Activated CD8-positive, alpha-beta memory T cell treated with anti-CD3 and anti-CD28 coated beads, Interleukin-2, amount 50 U/mL, for 4 hours (primary cell): Measurements from ENCODE around the gene MAP3K4.
A peak's percentile ranks its signal among the peaks of the same experiment; 100 is the strongest.
"Not testable (repeated sequence)": the region's sequence is repeated elsewhere in the genome, so short reads cannot be mapped to it uniquely, and the experiment has no call there.

Experiments used
- DNase-seq: peaks from one replicate; pipeline ENCODE4 v3.0.0-alpha.2; 2020

The MAP3K4 gene

DNA sequence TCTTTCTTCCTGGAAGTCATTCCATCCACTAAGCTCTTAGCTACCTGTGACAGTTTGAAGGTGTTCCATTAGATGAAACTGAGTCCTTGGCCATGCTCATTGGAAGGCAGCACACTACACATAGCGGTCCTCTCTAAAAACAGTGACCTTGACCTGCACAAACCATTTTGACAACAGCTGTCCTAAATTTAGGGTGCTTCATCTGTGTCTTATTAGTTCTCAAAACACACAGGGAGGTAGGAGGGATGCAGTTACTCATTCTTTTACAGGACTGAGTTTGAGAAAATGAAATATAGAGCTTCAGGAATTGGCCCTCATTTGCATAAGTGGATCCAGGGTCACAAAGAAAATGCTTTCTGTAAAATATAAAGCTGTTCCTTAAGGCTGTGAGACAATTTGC is 20.4 kb upstream of the MAP3K4 start:
- no peak for DNase-seq

DNA sequence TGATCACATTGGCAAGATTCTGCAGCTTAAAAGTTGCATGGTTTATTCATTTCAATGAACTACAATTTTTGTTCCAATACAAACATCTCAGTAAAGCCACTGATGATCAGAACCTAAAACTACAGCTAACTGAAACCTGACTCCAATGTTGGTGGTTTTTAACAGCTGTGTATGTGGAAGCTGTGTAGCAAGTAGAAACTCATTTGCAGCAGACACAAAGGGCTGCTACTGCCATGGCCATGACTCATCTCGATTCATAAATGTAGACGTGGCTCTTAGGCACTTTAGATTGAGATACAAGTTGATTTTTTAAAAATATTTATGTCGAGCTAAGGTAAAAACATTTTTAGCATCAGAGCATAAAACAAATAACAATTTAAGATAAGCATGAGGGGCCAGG is 19.5 kb upstream of the MAP3K4 start:
- DNase-seq = no peak

DNA sequence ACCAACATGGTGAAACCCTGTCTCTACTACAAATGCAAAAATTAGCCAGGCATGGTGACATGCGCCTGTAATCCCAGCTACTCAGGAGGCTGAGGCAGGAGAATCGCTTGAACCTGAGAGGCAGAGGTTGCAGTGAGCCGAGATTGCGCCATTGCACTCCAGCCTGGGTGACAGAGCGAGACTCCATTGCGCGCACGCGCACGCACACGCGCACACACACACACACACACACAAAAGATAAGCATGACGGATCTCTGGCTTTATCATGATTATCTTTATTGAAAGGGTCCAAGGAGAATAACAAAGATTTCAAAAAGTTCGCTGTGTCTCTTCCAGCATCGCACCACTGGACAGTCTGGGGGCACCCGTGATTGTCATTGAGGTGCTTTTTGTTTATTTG is 19.0 kb upstream of the MAP3K4 start:
- not testable (repeated sequence) for DNase-seq

DNA sequence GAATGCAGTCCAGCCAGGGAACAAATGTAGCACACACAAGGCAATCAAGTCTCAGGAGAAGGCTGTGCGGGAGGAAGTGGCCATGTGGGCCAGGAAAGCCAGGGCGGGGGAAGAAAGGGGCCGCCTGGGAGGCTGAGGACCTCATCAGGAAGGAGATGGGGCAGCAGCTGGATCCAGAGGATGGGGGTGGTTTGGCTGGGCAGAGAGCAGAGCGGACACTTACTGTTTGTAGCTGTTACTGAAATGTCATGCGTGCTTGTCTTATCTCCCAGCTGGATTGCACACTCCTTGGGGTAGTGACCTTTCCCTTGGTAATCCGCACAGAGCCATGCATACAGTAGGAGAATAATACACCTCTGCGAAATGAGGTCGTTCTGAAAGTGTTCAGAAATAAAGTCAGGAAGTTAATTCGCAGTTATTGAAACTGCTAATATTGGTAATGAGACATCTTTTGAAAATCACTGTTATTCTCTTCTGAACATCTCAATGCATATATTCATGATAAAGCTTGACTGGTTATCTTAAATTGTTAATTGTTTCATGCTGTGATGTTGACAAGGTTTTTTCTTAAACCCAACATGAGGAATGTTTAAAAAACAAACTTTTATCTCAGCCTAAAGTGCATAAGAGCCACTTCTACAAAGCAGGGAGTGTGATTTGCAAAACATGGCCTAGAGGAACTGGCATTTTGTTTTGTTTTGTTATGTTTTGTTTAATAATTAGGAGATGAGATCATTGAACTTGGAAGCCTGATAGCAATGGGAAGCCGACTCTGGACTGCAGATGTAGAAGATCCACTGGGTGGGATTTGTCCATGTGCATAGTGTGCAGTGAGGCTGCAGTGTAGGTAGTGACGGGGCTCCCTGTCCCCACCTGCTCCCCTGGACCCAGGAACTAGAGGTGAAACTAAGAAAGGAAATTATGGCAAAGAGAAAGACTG is 18.0 kb upstream of the MAP3K4 start:
- no peak for DNase-seq

DNA sequence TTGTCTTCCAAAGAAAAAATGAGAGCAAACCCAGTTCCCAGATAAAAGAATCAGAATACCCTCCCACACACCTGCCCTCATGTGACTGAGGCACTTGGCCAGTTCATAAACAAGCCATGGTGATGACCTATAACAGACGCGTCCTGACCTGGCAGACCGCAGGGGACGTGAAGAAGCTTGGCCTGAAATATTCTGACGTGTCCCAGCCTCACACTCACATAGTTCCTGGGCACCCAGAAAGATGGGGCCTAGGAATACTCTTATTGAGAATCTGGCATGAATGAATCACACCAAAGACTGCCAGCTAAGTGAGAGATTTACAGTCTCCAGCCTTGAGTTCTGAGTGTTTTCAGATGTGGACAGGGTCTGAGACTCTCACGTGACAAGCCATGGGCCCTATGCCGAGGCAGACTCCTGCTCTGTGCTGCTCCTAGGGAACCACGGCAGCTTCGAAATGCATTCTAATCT is 17.2 kb upstream of the MAP3K4 start:
- DNase-seq = no peak

DNA sequence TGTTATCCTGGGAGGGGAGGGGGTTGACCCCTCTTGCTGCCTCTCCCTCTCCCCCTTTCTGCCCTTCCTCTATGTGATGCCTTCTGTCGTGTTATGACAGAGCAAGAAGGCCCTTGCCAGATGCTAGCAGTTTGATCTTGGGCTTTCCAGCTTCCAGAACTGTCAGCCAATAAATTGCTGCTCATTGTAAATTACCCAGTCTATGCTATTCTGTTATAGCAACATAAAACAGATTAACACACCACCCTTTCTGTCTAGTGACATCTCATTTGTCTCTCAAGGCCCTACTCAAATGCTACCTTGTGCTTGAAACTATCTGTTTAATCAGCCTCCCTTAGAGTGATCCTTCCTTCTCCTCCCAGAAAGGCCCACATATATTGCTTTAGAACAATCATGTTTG is 16.4 kb upstream of the MAP3K4 start:
- no peak for DNase-seq

DNA sequence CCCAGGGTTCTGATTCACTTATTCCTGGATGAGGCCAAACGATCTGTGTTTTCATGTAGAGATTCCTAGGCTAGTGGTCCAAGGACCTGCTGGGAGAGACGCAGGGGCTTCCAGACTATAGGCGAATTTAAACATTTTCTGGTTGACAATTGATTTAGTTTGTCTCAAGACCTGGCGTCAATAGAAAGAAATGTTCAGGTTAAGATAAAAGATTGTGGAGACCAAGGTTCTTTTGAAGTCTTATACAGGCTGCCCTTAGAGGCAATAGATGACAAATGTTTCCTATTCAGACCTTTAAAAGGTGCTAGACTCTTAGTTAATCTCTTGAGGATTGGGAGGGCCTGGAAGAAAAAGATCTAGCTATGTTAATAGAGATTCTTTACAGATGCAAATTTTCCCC is 15.6 kb upstream of the MAP3K4 start:
- DNase-seq = not testable (repeated sequence)

DNA sequence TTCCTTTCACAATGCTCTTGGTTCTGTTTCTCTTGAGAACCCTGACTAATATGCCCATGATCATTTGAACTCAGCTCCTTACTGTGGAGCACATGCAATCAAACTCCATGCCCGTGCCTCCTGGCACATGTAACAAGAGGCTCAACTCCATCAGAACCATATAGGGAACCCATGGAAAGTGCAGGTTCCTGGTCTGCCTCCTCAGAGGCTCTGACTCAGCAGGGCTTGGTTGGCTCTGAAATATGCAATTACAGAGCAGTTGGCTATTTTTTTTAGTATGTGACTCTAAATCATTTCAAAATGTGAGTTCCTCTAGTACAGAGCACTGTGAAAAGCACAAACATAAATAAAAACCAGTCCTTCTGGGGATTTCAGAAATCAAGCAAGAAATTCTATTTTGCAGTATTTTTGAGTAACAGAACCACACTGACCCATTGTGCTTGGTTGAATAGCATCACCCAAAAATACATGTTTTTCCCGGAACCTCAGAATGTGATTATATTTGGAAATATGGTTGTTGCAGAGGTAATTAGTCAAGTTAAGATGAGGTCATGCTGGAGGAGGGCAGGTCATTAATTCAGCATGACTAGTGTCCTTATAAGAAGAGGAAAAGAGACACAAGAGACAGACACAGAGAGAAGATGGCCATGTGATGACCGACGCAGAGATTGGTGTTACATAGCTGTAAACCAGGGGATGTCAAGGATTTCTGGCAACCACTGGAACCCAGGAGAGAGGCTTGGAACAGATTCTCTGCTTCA is 13.2 kb upstream of the MAP3K4 start:
- DNase-seq = no peak

DNA sequence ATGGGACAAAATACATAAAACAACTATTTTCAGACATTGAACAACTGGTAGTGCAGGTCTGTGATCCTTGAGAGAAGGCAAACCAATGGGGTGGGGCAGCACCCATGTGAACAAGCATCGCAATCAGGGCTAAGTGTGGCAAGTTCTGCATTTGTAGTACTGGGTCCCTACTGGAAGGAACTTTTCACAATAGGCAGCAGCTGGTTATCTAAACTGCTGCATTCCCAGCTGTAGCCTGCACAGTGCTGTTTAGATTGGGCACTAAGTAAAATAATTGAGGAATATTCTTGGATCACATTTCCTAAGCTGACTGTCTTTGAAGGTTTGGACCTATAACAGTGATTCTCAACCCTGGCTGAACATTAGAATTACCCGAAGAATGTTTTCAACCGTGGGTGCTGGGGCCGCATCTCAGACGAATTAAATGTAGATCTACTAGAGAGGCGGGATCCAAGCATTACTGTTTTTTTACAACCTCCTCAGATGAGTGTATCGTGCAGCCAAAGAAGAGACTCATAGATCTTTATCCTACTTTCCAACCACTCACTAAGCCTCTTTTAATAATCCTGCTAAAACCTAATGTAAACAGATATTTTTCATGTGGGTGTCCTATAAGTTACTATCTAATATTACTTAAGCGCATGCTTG is 12.4 kb upstream of the MAP3K4 start:
- no peak for DNase-seq

DNA sequence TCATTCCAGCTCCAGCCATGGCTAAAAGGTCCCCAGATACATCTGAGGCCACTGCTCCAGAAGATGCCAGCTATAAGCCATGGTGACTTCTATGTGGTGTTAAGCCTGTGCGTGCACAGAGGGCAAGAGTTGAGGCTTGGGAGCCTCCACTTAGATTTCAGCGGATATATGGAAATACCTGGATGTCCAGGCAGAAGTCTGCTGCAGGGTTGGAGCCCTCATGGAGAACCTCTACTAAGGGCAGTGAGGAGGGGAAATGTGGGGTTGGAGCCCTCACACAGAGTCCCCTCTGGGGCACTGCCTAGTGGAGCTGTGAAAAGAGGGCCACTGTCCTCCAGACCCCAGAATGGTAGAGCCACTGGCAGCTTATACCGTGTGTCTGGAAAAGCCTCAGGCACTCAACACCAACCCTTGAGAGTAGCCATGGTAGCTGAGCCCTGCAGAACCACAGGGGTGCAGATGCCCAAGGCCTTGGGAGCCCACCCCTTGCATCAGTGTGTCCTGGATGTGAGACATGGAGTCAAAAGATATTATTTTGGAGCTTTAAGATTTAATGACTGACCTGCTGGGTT is 8.1 kb upstream of the MAP3K4 start:
- DNase-seq = not testable (repeated sequence)

DNA sequence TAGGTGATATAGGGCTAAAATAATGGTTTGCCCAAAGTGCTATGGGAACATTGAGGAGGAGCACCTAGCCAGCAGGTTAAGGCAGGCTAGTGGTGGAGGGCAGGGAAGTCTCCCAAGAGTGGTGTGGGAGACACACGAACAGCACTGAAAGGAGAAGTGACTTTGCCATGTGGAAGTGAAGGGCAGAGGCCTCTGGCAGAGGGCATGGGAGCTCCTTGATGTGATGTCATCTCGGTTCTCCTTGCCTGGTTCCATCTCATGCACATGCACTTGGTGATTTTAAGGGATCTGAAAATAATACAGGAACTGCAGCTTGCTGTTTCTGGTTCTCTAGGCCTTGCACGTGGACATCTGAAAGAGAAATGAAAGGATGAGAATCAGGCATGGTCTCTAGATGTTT is 4.7 kb upstream of the MAP3K4 start:
- no peak for DNase-seq

DNA sequence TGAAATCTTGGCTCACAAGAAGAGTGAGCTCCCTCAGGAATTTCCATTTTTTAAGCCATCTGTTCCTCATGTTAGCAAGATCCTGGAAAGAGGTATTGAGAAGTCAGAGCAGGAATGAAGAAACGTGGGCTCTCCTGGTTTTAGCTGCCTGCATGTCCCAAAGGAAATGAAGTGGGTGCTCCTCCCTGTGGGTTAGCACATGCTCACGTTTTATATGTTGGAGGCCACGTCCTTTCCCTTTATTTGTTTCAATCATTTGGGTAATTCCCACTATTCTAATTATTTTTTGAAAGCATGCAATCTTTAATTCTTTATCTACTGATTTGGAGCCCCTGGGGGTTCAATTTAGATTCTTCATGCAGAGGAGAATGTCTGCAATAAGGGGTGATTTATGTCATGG is 4.3 kb upstream of the MAP3K4 start:
- DNase-seq = no peak

DNA sequence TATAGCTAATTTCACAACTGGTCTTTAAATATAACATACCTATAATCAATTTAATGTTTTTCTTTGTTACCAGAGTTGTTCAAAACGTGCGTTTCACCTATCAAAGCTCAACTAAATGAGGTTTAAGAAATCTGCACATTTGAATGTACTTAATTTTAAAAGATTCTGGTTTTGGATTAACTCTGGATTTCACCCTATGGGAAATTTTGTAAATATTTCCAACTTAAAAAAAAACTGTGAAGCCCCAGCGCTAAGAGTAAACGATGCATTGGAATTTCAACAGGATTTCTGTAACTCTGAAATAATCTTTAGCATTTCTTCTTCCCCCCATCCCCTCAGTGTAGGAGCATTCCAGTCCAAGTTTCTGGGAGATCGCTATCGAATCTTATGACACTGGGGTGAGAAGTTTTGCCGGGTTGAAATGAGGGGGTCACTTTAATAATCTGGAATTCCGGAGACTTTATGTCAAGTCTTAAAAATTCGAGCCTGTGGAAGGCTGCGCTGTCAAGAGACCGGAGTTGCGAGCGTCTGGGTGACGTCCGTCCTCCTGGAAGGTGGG is 643 bp upstream of the MAP3K4 start:
- no peak for DNase-seq

DNA sequence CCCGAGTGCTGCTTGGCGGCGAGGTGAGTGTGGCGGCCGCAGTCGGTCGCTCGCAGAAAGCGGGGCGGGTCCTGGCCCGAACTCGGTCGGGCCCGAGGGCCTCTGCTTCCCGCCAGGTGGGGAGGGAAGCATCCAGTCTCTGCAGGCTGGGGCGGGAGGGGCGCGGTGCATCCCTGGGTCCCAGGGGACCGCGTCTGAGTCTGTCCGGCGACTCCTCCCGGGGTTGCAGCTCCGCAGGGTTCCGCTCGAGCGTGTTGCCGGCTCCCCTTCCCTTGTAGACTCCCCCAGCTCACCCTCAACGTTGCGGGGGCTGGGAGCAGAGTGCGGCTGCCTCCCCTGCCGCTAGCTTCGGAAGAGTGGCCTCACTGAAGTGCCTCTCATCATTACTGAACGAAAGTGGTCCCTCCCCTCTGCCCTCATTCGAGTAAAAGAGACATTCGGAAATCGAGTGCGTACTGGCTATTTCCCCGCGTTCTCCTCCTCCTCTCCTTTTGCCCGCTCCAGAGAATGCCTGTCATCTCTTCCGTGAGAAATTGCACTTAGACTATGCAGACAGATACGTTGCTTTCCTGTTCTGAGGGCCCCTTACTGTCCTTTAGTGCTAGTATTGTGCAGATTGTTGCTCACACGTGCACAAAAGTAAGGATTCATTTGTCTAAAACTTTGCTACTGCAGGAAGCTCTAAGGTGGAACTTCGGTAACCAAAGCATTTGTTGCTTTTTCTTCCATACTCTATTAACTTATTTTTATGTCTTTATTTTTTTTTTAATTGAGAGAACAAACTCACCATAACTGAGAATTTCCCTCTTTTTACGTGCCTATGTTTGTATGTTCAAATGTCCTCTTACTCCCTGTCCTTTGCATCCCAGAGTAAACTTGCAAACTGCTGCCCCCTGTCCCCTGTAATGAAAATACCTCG is 751 bp downstream of the MAP3K4 start:
- DNase-seq = peak; percentile 45

DNA sequence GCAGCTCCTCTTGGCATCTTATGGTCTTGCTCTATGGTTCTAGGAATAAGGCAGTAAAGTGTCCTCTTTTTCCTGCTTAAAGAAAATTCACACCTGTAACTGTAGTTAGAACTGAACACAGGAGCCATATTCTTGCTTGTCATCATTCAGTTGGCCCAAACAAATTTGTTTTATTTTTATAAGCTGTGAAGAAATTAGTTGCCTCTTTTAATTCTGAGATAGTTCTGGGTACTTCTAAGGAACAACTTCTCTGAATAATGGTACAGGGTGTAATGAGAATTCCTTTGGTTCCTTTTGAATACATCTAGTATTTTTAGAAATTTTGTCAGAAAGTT is 1.4 kb downstream of the MAP3K4 start:
- DNase-seq = no peak

DNA sequence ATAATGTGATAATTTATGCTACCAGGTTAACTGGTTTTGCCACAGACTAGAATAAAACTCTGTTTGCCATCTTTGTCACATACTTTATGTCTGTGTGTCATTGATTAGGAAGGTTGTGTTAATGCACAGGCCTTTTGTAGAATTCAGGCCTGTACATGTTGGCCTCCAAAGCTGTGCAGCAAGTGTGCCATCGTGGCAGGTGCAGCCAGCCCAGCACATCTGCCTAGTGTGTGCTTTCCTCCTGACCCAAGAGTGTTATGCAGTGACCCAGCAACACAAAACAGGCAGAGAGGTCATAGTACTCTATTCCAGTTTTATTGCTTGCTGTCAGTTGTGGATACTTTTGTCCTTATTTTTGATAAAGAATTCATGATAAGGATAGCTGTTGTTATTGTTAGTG is 3.7 kb downstream of the MAP3K4 start:
- no peak for DNase-seq

DNA sequence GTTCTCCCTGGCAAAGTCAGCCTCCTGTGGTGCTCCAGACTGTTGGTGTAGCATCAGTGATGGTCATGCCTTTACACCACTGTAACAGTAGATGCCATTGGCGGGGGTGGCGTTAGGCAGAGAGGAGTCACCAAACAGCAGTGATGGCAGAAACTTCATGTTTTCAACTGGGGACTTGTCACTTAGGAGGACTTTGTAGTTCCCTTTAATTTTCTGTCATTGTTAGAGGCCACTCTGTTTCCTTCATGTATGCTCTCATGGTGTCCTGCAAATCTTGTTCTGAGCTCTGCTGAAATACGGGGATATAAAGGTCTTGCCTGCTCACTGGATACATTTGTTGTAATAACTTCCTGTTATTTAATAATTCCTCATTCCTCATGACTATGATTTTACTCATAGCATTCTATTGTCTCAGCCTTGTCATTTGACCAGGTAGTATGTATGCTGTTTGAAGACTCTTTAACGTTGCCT is 4.6 kb downstream of the MAP3K4 start:
- no peak for DNase-seq

DNA sequence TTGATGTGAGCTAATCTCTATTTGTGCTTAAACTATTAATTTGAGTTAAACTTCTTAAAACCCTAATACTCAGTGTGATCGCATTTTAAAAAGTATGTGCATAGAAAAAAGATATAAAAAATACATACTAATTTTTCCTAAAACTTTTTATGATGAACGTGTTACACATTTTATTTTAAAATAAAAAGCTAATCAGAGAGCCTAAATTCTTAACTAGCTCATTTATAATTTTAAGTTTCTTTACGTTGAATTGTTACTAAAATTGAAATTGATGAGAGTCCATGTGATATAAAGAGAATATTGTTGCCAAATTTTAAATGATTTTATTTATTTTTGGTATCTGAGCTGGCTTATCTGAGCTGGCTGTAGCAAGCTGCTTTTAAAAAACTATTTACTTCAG is 6.6 kb downstream of the MAP3K4 start:
- DNase-seq = no peak

DNA sequence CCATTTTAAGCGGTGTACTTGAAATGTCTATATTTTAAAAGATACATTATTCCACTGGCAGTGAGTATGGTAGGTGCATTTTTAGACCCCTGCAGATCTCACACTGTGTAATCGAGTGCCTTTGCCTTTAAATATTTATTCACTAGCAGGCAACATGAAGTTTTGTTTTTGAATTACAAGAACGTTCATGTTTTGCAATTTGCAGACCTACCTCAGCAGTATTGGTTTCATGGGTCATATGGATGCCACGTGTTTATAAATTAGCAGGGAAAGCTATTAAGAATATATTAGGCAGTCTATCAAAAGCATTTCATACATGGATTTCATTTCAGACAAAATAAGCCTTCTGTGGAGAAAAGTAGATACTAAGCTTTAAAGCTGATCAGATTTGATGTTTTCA is 7.2 kb downstream of the MAP3K4 start:
- no peak for DNase-seq

DNA sequence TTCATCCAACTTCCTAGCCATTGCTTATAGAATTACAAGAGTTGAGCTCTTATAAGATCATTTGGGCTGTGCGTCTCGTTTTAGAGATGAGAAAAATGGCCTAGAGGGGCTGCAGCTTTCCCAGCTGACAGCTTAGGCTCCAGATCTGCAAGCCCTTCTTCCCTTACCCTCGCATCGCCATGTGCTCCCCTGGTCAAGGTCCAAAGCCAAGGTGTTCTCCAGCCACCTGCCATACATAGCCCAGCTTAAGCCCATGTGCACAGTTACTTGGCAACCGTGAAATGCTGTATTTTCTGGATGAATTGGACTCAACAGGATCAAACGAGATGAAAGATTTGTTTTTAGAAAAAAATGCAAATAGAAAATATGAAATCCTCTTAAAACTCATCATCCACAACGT is 7.9 kb downstream of the MAP3K4 start:
- no peak for DNase-seq

DNA sequence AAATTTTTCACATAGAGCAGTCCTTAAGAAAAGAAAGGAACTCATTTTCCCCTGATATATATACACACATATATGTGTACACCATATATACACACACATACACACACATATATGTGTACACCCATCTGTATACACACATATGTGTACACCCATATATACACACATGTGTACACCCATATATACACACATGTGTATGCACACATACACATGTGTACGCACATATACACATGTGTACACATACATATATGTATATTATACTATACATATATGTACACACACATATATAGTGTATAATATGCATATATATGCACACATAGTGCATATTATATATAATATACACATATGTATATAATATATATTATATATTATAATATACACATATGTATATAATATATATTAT is 9.1 kb downstream of the MAP3K4 start:
- DNase-seq = no peak

DNA sequence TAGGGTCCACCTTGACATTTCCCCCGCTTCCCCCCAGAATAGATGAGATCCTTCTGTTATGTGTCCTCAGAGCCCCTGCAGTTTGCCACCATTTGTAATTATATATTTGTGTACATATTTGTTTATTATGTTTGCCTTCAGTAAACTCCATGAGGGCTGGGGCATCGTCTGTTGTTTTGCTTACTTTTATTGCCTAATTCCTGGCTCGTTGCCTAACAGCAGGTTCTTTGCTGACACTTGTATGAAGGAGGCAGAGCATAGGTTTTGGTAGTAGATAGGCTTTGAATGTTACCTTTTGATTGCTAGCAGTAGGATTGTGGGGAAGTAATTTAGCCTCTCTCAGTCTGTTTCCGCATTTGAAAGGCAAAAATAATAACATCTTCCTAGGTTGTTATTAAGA is 9.9 kb downstream of the MAP3K4 start:
- DNase-seq = no peak
